Daoy (cell line): ENCODE results near the gene ETFB. TPM values are rescaled to one million over a fixed set of nuclear protein-coding genes. Genes with fewer than 3 reads are reported as not detected.

Source experiments
- DNase-seq: peaks from one replicate; pipeline ENCODE4 v3.0.0-alpha.2; 2015; ENCODE audit warnings: low read depth
- total RNA-seq: library from RNA; depleted of rRNA; stranded (reverse); fragments of >200 nt; shearing (Covaris generic); gene quantifications from 2 replicates; pipeline ENCODE4 v1.2.3, GENCODE V29; 2014

The ETFB gene
- total RNA-seq, 1 experiment from 2014 or later: 155 TPM

DNA sequence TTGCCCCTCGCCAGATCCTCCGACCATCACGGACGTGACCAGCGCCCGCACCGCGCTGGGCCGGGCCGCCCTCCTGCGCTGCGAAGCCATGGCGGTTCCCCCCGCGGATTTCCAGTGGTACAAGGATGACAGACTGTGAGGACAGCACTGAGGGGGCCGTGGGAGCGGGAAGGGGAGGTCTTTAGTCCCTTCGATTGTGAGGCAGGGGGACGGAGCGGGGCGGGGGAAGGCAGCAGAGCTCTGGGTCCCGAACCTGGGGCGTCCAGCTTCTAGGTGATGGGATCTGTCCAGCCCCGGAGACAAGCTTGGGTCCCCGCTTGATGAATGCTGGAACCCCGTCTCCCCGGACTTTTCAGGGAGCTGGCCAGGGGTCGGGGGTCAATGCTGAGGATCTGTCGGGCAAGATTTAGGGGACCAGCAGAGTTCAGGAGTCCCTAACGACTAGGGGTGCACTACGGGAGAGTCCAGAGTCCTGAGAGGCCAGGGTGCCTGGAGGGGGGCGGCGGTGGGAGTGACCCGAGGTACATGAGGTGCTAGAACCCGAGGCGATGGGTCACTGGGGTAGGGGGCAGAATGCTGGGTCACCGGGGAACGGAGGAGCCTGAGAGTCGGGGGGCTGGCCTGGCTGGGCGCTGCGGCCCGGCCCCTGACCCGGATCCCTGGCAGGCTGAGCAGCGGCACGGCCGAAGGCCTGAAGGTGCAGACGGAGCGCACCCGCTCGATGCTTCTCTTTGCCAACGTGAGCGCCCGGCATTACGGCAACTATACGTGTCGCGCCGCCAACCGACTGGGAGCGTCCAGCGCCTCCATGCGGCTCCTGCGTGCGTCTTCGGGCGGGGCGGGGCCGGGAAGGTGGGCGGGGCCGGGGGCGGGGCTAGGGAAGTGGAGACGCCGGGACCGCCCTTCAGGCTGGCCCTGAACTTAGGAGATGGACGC is 38.9 kb downstream of the ETFB start:
- peak; percentile 65 for DNase-seq

DNA sequence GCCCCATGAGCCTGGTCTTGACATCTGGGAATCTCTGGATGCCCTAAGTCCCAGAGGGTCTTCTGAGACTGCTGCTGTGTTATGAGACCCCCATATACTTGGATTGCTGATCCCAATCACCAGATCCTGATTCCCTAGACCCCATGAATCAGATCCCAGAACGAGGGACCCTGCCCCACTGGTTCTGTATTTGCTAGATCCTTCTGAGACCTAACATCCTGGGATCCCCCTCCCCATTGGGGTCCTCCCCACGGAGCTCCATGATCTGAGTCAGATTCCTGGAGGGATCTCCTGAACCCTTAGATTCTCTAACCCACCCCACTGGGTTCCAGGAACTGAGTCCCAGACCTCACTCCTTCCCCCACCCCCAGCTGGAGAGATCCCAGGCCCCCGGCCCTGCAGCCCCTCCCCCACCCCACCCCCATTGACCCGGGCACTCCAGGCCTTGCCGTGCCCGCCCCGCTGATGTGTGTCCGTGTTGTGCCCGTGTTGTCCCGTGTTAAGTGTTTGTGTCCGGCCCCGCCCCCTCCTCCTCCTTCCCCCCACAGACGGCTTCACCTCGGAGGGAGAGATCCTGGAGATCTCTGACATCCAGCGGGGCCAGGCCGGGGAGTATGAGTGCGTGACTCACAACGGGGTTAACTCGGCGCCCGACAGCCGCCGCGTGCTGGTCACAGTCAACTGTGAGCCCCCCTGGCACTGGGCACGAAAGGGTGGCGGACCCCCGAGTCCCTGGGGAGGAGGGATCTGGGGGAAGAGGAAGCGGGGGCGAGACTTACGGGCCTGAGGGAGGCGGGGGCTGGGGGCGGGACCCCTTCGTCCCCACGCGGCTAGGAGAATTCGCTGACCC is 39.7 kb downstream of the ETFB start:
- DNase-seq: no peak

DNA sequence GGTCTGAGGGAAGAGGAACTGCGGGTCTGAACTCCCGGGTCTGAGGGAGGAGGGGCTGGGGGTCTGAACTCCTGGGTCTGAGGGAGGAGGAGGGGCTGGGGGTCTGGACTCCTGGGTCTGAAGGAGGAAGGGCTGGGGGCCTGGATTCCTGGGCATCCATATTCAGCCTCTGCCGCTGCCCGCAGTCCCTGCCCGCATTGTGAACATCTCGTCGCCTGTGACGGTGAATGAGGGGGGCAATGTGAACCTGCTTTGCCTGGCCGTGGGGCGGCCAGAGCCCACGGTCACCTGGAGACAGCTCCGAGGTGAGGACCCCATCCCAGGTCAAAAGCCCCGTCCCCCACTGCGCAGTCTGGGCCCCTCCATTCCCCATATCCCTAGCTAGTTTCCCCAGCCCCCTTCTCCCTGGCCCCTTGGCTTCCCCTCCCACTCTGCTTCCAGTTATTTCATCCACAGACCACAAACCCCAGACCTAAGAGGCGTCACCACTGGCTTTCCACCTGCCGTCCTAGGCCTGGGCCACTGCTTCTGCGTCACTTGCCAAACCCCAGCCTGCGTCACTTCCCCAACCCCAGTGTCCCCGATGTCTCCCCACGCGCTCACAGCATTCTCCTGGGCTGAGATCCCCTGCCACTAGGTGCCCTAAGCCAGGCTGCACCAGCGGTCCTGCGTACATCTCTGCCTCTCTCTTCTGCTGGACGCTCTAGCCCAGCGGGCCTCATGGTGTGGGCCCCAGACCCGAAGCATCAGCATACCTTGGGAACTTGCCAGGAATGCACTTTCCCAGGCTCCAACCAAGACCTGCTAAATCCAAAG is 40.8 kb downstream of the ETFB start:
- no peak for DNase-seq

DNA sequence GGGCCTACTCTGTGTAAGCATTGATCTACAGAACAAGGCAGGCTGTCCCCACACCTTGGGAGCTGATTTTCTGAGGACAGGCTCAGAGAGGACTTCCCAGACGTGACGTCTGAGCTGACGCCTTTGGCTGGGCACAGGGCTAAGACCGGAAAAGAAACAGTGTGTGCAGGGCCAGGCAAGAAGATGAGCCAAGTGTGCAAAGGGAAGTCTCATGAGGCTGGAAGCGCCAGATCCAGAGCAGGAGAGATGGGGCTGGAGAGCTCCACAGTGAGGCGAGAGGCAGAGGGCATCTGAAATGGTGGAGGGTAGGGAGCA is 42.1 kb downstream of the ETFB start:
- no peak for DNase-seq

DNA sequence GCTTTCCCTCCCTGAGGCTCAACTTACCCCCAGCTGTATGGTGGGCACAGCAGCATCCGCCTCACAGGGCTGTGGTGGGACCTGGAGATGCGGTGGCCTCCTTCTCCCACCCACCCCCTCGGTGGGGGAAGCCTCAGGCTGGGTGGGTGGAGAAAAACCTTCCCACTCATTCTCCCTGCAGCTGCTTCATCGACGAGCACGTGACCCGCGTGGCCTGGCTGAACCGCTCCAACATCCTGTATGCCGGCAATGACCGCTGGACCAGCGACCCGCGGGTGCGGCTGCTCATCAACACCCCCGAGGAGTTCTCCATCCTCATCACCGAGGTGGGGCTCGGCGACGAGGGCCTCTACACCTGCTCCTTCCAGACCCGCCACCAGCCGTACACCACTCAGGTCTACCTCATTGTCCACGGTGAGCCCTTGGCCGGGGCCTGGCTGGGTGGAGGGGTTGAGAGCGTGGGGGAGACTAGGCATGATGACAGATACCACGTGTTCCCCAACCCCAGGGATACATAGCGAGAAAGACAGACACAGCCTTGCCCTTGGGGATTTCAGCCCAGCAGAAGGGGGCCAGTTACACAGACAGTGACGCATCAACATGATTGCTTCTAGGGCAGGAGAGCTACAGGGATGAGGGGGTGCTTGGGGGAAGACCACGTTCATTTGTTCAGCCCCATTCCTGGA is 42.6 kb downstream of the ETFB start:
- no peak for DNase-seq

DNA sequence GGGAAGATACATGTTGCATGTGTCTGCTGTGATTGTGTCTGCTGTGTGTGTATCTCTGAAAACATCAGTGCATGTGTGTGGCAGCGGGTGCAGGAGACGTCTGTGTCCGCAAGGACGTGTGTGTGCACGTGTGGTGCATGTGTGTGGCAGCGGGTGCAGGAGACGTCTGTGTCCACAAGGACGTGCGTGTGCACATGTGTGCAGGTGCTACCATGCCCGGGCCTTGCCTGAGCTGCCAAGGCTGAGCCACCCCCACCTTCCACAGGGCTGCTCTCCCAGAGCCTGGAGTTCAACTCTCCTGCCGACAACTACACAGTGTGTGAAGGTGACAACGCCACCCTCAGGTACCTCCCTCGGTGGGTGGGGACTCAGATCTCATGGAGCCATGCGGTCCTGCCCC is 44.4 kb downstream of the ETFB start:
- no peak for DNase-seq

DNA sequence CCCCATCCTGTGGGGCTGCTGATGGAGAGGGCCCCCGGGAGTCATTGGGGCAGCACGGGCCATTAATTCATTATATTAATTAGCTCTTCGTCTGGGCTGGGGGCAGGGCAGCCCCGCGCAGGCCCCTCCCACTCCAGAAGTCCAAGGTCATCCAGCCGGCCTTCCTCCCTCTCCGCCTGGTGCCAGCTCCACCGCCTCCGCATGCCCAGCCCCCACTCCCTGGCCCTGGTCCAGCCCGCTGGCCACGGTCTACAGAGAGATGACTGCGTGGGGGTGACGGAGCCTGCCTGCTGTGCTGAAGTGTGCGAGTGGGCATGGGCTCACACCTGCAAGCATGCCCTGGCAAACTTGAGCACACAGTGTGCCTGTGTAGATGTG is 45.9 kb downstream of the ETFB start:
- DNase-seq: no peak

DNA sequence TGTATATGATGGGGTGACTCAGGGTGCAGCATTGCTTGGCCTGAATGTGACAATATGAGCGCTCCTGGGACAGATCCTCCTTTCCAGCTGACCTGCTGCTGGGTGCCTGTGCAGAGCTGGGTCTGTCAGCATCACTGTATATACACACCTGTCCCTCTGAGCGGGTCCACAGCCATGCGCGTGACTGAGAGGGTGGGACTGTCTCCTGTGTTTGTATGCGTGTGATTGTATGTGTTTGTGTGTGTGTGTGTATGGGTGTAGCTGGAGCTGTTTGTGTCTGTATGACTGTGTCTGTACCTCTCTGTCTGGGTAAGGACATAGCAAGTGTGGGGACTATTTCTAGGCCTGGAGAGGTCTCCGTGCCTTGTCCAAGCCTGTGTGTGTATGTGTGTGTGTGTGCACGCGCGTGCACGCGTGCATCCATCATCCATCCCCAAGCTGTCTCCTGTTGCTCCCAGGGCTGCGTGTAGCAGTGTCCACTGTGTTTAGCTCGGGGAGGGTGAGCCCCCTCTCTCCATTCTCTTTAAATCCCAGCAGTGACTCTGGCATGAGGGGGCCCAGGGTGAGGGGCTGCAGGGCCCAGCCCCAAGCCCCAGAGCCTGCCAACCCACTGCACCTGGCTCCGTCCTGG is 46.4 kb downstream of the ETFB start:
- no peak for DNase-seq

DNA sequence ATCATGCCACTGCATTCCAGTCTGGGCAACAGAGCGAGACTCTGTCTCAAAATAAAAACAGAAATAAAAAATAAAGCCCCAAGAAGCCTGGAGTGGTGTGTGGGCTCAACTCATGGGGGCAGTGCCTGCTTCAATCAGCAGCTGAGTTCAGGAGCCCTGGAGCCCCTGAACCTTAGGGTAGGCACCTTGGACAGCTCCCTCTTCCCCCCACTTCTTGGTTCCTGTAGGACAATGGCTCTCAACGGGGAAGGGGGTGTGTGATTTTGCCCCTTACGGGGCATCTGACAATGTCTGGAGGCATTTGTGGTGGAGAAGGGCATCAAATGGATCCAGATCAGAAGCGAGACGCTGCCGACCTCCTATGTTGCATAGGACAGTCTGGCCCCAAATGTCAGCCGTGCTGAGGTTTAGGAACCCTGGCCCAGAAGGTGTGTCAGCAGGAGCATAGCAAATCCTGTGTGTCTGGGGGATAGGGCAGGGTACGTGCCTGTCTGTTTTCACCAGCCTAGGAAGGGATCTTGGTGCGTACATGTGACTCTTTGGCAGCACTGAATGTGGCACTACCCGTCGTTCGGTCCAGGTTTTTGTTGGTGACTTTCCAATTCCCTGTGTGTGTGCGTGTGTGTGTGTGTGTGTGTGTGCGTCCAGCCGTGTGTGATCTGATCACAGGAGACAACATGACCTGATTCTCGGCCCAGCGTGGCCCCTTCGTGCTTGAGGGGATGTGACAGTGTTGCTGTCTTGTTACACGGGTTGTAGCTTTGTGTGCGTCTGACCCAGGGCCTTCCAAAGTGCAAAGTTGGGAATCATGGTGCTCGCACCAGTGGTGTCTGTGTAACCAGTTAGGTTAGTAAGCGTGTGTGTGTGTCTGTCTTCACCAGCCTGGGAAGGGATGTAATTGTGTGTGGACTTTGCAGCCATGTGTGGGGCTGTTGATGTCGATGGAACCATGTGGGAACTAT is 47.2 kb downstream of the ETFB start:
- no peak for DNase-seq

DNA sequence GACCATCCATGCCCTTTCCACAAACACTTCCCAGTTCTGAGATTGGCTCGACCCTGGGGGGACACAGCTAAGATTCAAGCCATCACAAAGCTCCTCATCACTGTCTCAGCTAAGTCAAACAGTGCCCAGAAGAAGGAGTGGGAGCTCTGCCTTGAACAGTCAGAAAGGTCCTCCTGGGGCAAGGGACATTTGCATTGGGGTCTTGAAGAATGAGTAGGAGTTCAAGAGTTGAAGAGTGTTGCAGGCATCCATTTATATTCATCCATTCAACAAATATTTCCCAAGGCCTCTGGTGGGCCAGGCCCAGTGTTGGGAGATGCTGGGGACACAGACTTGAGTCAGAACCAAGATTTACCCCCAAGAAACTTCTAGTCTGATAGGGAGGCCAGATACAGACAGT is 48.2 kb downstream of the ETFB start:
- no peak for DNase-seq

DNA sequence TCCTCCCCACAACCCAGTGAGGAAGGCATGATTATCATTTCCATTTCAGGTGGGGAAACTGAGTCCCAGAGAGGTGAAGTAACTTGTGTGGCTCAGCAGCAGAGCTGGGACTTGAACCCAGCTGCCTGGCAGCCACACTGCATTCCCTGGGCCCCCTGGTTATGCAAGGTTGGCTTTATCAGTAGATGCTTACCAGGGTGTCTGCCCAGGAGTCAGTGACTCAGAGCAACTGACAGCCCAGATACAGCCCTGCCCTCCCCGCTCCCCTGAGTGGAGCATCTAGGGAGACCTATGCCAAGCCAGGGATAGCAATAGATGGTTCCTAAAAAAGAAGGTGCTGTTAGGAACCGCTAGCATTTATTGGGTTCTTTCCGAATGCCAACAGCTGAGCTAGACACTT is 48.8 kb downstream of the ETFB start:
- DNase-seq: peak; percentile 55

DNA sequence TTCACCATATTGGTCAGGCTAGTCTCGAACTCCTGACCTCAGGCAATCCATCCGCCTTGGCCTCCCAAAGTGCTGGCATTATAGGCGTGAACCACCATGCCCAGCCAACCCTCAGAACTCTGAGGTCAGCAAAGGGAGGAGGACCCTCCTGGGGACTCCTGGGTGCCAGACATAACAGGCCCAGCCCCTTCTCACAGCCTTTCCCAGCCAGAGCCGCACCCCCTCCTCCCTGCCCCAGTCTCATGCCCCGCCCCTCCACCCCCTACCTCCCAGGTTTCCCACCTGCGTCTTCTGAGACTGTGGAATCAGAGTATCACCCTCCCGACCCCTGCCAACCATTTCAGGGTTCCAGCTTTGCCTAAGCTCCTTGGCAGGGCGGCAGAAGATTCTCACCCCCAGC is 49.5 kb downstream of the ETFB start:
- no peak for DNase-seq

DNA sequence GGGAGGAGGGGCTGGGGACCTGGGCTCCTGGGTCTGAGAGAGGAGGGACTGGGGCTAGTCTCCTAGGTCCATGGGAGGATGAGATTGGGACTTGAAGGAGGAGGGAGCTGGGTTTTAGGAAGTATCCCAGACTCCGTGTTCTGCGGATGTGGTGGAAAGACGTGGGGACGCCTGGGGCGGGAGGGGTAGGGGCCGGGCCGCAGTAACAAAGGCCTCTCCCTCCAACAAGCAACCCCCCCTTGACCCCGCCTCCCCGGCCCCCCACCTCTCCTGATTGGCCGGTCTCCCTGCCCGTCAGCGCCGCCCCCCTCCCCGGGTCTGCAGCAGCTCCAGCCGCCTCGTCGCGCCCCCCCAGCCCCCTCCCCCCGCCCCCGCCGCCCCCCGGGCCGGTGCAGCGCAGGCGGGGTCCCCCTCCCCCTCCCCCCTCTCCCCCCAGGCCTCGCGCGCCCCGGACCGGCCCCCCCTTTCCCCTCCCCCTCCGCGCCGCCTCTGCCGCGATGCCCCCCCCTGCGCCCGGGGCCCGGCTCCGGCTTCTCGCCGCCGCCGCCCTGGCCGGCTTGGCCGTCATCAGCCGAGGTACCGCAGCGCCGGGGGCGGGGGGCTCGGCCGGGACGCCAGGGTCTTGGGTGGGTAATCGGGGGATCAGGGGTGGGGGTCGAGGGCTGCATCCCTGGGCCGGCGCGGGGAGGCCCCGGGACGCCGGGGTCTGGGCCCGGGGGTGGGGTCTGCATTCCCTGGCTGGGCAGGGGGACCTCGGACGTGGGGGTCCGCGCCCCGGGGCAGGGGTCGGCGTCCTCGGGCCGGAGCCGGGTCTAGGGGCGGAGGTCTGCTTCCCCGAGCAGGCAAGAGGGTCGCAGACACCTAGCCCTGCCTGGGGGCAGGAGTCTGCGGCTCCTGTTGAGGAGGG is 54.6 kb downstream of the ETFB start, which contains the start of gene IGLON5:
TSS of gene IGLON5 (plus strand) at position 294 of the 907 bp plus-strand sequence. CDS start at position 498, 204 bp downstream.
- peak; percentile 41 for DNase-seq

DNA sequence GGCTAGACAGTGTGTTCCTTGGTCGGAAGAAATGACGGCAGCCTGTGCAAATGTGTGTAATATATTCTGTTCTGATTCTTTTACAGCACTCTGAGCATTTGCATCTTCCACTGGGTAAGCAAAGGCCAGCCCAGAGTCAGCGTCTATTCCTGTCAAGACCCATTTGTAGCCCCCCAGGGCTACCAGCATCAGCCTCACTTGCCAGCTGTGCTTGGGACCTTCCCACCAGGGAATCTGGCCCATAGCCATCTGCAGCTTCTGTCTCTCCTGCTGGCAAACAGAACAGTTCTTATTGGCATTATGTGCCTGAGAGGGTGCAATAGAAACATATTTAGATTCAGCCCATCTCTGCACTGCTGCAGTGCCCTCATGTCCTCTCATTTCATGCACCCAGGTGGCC is 60.7 kb downstream of the ETFB start:
- DNase-seq: no peak

DNA sequence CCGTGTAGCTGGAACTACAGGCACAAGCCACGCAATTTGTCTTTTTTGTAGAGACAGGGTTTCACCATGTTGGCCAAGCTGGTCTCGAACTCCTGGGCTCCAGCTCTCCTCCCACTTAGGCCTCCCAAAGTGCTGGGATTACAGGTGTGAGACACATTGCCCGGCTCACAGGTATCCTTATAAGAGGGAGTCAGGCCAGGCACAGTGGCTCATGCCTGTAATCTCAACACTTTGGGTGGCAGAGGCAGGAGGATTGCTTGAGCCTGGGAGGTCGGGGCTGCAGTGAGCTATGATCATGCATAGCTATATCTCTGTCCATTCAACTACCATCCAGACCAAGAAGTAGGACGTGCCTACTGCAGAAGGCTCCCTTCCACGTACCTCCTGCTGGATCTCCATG is 64.9 kb downstream of the ETFB start:
- DNase-seq: no peak

DNA sequence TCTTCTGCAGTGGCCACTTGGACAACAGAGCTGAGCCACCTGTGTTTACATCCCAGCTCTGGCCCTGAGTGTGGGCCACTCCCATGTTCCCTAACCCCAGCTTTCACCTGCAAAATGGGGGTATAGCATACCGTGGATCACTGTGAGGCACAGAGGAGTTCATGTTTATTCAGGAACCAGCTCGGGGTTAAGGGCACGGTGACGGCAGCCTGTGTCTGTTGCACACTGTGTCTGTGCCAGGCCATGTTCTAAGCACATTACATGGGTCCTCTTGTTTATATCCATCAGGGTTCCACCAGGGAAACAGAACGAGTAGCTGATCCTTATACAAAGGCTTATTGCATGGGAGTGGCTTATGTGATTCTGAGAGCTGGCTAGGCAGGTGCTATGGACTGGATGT is 68.8 kb downstream of the ETFB start:
- DNase-seq: no peak

DNA sequence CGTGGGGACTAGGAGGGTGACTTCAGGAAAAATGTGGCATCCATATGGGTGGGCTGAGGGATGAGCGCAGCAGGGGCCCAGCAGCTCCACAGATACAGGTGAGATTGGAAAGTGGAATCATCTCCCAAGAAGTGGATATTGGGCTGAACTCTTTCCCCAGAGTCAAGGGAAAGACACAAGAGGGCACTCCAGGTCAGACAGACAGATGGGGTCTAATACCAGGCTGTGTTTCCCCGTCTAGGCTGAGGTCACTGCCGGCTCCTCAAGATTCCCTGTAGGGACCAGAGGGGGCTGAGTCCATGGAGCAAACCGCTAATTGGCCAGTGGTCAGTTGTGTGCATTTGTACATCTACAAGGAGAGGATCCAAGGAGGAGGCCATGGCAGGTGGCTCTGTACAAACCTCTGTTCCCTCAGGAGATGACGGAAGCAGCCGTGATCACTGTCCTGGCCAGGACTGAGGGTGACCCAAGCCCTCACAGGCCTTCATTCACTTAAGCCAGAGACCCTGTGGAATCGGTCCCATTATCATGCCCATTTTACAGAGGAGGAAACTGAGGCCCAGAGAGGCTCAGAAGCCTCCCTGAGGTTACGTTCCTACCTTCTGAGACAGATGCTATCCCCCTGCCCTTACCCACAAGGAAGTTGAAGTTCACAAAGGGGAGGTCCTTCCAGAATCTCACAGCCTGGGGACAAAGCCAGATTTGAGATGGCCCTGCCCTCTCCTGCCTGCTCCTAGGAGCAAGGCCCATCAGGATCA is 69.7 kb downstream of the ETFB start:
- no peak for DNase-seq
